HUDEP-2 (cell line): ENCODE measurements around the gene TPK1.

ENCODE experiments used
- DNase-seq, 76 experiments: peaks; one replicate each; lab custom pipeline; 2025; ENCODE audit not compliant: unreplicated experiment in 76 of 76; lab: John Stamatoyannopoulos, UW

Gene TPK1

DNA sequence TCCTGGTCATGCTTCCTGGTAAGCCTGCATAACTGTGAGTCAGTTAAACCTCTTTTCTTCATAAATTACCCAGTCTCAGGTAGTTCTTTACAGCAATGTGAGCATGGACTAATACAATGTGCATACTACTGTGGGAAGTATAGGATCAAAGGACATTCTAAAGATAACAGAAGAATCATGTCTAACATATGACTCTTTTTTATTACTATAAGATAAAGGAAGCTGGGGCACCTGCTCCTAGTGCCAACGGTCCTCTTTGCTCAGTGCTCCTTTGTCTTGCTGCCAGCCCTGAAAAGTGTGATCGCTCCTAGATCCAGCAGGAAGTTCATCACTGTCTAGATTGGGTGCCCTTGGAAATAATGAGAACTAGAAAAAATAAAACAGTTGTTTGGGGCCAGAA, 289.1 kb downstream of the TPK1 start:
- DNase-seq: no peak

DNA sequence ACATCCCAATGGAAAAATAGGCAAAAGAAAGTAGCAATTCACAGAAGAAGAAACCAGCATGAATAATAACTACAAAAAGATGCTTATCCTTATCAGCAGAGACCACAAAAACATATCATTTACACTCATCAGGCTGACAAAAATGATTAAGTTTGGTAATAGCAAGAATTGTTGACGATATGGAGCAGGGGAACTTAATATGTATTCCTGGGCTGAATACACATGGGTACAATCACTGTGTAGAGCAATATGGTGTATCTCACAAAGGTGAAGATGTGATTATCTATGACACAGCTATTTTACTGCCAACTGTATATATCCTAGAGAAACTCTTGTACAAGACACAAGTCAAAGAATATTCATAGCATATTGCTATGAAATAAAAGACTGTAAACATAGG, 290.5 kb downstream of the TPK1 start:
- no peak for DNase-seq

DNA sequence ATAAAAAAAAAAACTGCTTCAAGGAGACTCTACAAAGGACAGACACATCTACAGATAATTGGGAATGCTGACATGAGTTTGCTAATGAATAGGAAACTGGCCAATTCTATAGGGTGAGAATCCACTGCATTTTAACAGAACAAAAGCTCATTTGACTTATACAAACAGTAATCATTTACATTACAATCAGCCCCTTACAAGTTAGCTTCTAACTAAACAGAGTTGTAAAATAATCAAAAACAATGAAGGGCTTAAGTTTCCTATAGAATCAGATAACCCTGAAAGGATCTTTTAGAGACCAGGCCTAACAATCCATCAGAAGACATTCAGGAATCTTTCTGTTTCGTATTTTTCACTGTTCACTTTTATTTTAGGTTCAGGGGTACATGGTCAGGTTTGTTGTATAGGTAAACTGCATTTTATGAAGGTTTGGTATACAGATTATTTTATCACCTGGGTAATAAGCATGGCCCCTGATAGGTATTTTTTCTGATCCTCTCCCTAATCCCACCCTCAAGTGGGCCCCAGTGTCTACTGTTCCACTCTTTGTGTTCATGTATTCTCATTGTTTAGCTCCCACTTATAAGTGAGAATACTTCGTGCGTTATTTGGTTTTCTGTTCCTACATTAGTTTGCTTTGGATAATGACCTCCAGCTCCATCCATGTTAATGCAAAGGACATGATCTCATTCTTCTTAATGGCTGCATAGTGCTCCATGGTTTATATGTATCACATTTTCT, 301.0 kb downstream of the TPK1 start:
- no peak for DNase-seq

DNA sequence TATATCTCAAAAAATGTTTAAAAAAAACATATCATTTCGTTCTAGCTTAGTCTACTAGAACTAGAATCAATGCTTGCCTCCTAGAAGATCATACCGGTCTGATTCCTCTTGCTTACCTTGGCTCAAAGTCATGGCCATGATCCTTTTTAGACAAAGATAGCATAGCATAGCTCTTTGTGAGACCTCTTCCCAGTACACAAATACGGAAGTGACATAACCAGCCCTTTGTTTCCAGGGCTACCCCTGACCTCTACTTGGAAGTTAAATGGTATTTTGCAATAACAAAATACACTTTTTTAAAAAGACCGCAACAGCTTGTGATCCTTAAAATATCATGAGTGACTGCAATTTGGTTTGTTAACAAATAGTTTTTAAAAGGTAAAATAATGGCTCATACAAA, 301.7 kb downstream of the TPK1 start:
- no peak for DNase-seq

DNA sequence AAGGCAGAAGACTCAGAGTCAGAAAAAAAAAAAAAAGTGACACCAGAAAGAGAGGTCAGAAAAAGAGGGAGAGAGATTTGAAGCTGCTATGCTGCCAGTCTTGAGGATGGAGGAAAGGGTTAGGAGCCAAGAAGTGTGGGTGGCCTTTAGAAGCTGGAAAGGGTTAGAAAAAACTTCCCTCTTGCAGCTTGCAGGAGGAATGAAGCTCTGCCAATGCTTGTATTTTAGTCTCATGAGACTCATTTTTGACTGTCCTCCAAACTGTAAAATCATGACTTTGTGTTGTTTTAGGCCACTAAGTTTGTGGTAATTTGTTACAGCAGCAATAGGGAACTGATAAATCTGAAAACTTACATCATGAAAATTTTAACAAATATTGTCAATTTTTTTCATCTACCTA, 304.7 kb downstream of the TPK1 start:
- DNase-seq: no peak

- no peak for DNase-seq
These were observed 306.5 kb downstream of the TPK1 start for GRCh38 chr7:144529269-144529926.

DNA sequence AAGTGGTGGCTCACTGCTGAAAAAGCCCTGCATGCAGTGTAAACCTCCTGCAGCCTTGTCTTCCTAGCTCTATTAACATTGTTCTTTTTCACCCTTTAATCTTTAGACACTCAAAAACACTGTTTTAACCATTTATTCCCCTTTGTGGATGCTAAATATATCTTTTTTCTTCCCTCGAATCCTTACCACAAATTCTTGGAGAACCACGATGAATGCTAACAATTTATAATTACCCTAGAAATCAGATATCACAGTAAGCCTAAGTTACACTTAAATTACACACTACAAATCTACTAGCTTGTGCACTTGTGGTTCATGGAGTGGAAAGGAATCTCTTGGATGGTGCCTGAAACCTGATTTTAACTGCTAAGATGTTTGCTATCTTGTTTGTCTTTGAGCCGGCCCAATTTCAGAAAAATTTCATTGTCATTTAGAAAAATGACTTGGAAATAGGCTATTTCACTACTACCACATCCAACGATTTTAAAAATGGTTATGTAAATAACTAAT, 307.3 kb downstream of the TPK1 start:
- no peak for DNase-seq

DNA sequence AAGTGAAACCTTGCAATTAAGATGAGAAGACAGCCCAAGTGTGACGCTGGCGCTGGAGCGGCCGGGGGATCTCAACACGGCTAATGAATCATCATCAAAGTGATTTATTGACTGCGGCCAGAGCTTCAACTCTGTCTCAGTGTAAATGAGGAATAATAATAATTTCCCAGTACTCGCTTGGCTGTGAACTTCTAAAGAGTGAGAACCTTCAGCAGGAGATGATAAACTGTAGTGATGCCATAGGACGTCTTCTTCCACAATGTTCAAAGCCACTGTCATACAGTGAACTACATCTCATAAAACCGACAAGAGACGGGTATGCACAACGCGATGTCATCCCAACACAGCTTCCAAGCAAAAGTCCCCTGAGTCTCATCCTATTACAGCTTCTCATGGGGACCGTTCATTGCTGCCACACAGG, 308.8 kb downstream of the TPK1 start:
- DNase-seq: no peak

GRCh38 chr7:144525956-144526355, 309.9 kb downstream of the TPK1 start:
- DNase-seq: no peak

DNA sequence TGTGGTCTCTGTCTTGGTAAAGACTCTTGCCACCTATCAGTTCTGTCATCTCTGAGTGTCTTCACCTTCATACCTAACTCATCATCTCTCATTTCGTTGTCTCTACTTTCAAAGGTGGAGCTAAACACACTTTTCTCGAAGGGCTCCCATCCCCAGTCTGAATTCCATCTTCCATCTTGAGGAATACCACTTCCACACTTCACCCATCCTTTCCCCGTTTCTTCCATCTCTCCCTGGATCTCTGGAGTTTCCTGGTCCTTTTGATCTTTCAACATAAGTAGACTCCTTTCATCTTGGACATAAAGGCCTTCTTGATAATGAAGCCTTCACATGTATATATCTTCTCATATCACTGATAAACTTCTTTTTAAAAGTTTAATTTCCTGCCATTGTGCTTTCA, 311.6 kb downstream of the TPK1 start:
- no peak for DNase-seq

DNA sequence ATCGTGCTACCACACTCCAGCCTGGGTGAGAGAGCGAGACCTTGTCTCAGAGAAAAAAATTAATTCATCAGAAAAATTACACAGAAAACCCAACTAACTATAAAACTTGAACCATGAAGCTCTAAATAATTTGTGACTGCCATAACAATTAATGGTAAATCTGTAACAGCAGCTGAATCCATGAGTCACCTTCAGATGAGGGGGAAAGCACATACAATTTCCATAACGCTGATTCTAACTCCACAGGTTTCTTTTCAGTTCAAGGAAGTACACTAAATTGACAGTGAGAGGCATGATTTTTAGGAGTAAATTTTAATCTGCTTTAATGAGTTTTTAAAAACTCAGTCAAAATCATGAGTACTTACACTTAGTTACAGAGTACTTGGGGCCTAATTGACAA, 312.2 kb downstream of the TPK1 start:
- DNase-seq: no peak

GRCh38 chr7:144519925-144520324, 315.9 kb downstream of the TPK1 start:
- DNase-seq: no peak

- no peak for DNase-seq
These were observed 317.5 kb downstream of the TPK1 start for GRCh38 chr7:144518360-144518759.

- no peak for DNase-seq
These were observed 318.1 kb downstream of the TPK1 start for GRCh38 chr7:144517749-144518148.

DNA sequence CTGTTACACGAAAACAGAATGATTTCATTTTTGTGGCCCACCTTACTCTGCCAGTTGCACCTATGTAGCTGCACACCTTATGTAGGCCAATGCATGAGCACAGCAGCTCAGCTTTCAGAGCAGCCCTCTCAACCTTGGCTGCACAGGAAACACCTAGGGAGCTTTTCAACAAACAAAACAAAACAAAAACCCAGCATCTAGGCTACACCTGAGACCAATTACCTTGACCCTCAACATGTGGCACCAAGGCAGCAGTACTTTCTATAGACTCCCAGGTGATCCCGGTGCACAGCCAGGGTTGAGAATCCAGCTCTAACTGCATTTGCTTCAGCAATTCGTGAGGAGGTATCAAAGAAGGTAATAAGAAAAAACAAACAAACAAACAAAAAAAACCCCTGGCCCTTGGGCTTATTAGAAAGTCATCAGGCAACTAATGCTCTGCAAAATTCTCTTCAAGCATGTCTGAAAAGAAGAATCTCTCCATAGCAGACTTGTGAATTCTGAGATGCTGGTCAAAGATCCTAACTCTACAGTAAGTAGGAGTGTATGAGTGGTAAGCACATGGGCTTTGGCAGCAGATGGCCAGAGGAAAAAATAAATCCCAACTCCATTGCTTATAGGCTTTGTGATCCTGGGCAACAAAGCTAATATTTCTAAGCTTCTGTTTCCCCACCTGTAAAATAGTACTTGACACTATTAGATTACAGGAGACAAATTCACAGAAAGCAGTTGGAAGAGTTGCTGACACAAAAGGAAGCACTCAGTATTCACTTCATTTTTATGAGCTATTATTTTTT, 318.9 kb downstream of the TPK1 start:
- DNase-seq: no peak

GRCh38 chr7:144513334-144513733, 322.5 kb downstream of the TPK1 start:
- peak in 1 of 76 experiments; percentile 4 for DNase-seq

DNA sequence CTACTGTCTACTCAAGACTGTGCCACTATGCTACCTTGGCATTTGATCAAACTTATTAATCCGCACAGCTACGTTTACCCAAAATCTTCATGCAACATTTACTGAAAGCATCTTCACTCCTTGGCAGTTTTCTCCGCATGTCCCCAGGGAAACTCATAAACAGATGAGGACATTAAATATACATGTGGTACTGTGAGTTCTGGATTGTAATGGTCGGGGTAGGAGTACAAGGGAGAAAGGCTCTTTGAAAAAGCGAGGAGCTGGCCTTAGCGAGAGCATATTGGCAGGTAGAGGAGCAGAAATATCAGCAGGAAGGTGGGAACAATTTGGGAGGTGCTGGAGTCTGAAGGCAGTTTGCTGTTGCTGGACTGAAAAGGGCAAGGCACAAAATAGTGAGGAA, 325.2 kb downstream of the TPK1 start:
- no peak for DNase-seq

- no peak for DNase-seq
These were observed 327.2 kb downstream of the TPK1 start for GRCh38 chr7:144508702-144509101.

DNA sequence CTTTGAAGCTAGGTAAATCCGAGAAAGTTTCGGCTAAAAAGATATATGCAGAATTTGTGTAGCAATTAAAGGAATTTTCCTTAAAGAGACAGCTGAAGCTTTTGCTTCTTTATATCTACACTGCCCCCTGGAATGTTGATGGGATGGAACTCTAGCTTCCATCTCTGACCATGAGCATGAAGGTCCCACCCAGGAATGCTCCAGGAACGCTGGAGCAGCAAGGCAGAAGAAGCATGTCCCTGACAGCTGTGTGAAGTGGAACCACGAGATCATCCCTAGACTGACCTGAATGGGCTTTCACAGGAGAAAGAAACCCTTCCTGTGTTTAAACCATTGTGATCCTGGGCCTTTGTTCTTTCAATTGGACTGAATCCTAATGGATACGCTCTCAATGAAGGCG, 332.6 kb downstream of the TPK1 start:
- DNase-seq: no peak

DNA sequence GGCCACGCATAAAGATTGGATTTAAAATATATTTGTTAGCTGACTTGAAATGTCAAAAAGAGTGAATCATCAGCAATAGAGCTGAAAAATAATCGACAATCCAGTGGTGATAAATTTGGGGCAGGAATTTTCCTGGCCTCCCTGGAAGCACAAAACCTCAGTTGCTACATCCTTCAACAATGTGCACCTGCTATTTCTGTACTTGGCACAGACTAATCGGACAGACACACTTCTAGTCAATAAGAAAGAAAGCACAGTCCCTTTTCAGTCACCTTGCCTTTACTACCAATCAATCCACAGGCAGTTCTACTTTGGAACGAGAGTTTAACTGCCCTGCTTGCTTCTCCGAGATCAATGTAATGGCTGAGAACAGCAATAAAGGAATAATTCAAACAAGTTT, 335.6 kb downstream of the TPK1 start:
- no peak for DNase-seq

DNA sequence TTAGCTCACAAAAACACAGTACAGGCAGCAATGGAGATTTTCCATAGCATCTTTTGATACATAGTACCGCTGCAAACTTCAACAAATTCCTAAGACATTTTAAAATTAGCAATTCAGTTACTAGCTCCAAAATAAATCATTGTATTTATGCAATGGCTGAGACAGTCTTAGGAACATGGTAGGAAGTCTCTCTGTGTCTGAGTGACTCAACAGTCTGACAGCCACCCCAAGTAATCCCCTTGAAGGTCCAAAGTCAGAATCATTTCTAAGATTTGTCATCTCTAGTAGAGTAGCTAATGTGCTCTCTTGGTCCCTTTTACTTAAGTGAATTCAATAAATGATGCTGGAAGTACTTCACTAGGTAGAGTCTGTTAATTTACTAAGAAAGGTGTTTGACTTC, 338.6 kb downstream of the TPK1 start:
- DNase-seq: no peak

- DNase-seq: no peak
These were observed 341.5 kb downstream of the TPK1 start for GRCh38 chr7:144494355-144494754.
